ENCODE measurements around the gene LIPT2.

GRCh38 chr11:74444173-74444826 is 49.2 kb downstream of the LIPT2 start:
- TF ChIP-seq TAF1 (IDR thresholded peaks at IDR 0.05; ENCODE audit: low read depth) (no peak), CTCF (IDR thresholded peaks at IDR 0.05; ENCODE audit: poor library complexity, severe bottlenecking) (no peak)

Data from neural cell (in vitro differentiated cells).